ENCODE results near the gene CENPS.

CENPS gene

GRCh38 chr1:10450836-10451235 is 20.6 kb downstream of the CENPS start:
- no CpG with 5 or more reads among the region's 6 CpGs for WGBS (ENCODE audit: extremely low coverage, insufficient coverage, insufficient read length)
- no peak overlapping the region for H4K8ac ChIP-seq (ENCODE audit: low read depth, low read length)
- H2AK5ac ChIP-seq (ENCODE audit: low read length): no peak overlapping the region
- no peak overlapping the region for H3K4ac ChIP-seq (ENCODE audit: low read depth, low read length)
- H3K9me3 ChIP-seq (ENCODE audit: insufficient read depth, low read depth, low read length): peaks cover 3% of the 10 kb centered on the region
- no peaks in the 10 kb centered on the region for H3K79me1 ChIP-seq (ENCODE audit: low read length)
- no peak overlapping the region for H3K4me2 ChIP-seq (ENCODE audit: low read length)
- H2BK12ac ChIP-seq (ENCODE audit: low read length): no peak overlapping the region
- H3K4me3 ChIP-seq (ENCODE audit: low read depth, low read length): no peak overlapping the region
- no peak overlapping the region for H2AFZ ChIP-seq (ENCODE audit: insufficient read depth, low read length, poor library complexity)
- H3K23ac ChIP-seq (ENCODE audit: low read length): no peak overlapping the region
- H3K14ac ChIP-seq (ENCODE audit: low read length): no peak overlapping the region
- H3K36me3 ChIP-seq (ENCODE audit: control insufficient read depth in 1 of 2, insufficient read depth in 2 of 2, low read length in 2 of 2): peaks cover 0 to 2% of the 10 kb centered on the region in 2 experiments
- H3K27ac ChIP-seq (ENCODE audit: low read depth, low read length): no peak overlapping the region
- H3K18ac ChIP-seq (ENCODE audit: low read length): no peak overlapping the region
- no peak overlapping the region for H3K9ac ChIP-seq (ENCODE audit: low read length)
- H3K79me2 ChIP-seq (ENCODE audit: control insufficient read depth, insufficient read depth, low read length, poor library complexity): no peaks in the 10 kb centered on the region
- no peak overlapping the region for H2BK120ac ChIP-seq (ENCODE audit: insufficient read depth, low read length, poor library complexity)
- no peak overlapping the region for H4K12ac ChIP-seq (ENCODE audit: low read depth, low read length)
- DNase-seq: no peak
- no peak overlapping the region for H2BK5ac ChIP-seq (ENCODE audit: low read depth, low read length, poor library complexity)
- H3K27me3 ChIP-seq (ENCODE audit: insufficient read depth, low read length): no peaks in the 10 kb centered on the region
- H4K91ac ChIP-seq (ENCODE audit: low read depth, low read length): no peak overlapping the region
- peaks cover 0 to 2% of the 10 kb centered on the region in 2 experiments for H3K4me1 ChIP-seq (ENCODE audit: control insufficient read depth in 1 of 2, insufficient read depth in 2 of 2, low read length in 2 of 2)

- H3K4me1 ChIP-seq (ENCODE audit: control insufficient read depth in 1 of 2, insufficient read depth in 2 of 2, low read length in 2 of 2): peaks cover 0 to 2% of the 10 kb centered on the region in 2 experiments
- peaks cover 0 to 2% of the 10 kb centered on the region in 2 experiments for H3K36me3 ChIP-seq (ENCODE audit: control insufficient read depth in 1 of 2, insufficient read depth in 2 of 2, low read length in 2 of 2)
- no peak overlapping the region for H2BK120ac ChIP-seq (ENCODE audit: insufficient read depth, low read length, poor library complexity)
- H3K79me1 ChIP-seq (ENCODE audit: low read length): no peaks in the 10 kb centered on the region
- no peak overlapping the region for H2AFZ ChIP-seq (ENCODE audit: insufficient read depth, low read length, poor library complexity)
- H3K9me3 ChIP-seq (ENCODE audit: insufficient read depth, low read depth, low read length): peaks cover 3% of the 10 kb centered on the region
- no peak overlapping the region for H4K12ac ChIP-seq (ENCODE audit: low read depth, low read length)
- H3K4me2 ChIP-seq (ENCODE audit: low read length): no peak overlapping the region
- no peak overlapping the region for H3K14ac ChIP-seq (ENCODE audit: low read length)
- H3K18ac ChIP-seq (ENCODE audit: low read length): no peak overlapping the region
- no peak overlapping the region for H4K91ac ChIP-seq (ENCODE audit: low read depth, low read length)
- H3K9ac ChIP-seq (ENCODE audit: low read length): no peak overlapping the region
- no peak for DNase-seq
- H4K8ac ChIP-seq (ENCODE audit: low read depth, low read length): no peak overlapping the region
- no peak overlapping the region for H2AK5ac ChIP-seq (ENCODE audit: low read length)
- no peak overlapping the region for H3K4me3 ChIP-seq (ENCODE audit: low read depth, low read length)
- no peaks in the 10 kb centered on the region for H3K27me3 ChIP-seq (ENCODE audit: insufficient read depth, low read length)
- no peaks in the 10 kb centered on the region for H3K79me2 ChIP-seq (ENCODE audit: control insufficient read depth, insufficient read depth, low read length, poor library complexity)
- no peak overlapping the region for H3K27ac ChIP-seq (ENCODE audit: low read depth, low read length)
- WGBS (ENCODE audit: extremely low coverage, insufficient coverage, insufficient read length): no CpG with 5 or more reads among the region's 10 CpGs
- H2BK5ac ChIP-seq (ENCODE audit: low read depth, low read length, poor library complexity): no peak overlapping the region
- H3K4ac ChIP-seq (ENCODE audit: low read depth, low read length): no peak overlapping the region
- no peak overlapping the region for H2BK12ac ChIP-seq (ENCODE audit: low read length)
- no peak overlapping the region for H3K23ac ChIP-seq (ENCODE audit: low read length)
Measured at GRCh38 chr1:10451287-10451686, 21.1 kb downstream of the CENPS start.

- no peak for DNase-seq
- Histone ChIP-seq H3K36me3 (ENCODE audit: control insufficient read depth in 1 of 2, insufficient read depth in 2 of 2, low read length in 2 of 2) (peaks cover 6 to 9% of the 10 kb centered on the region in 2 experiments), H3K79me1 (ENCODE audit: low read length) (no peaks in the 10 kb centered on the region), H2BK120ac (ENCODE audit: insufficient read depth, low read length, poor library complexity) (no peak overlapping the region), H4K8ac (ENCODE audit: low read depth, low read length) (no peak overlapping the region), H2AK5ac (ENCODE audit: low read length) (no peak overlapping the region), H3K4ac (ENCODE audit: low read depth, low read length) (no peak overlapping the region), H3K27ac (ENCODE audit: low read depth, low read length) (no peak overlapping the region), H2BK5ac (ENCODE audit: low read depth, low read length, poor library complexity) (no peak overlapping the region), H3K23ac (ENCODE audit: low read length) (no peak overlapping the region), H3K4me3 (ENCODE audit: low read depth, low read length) (no peak overlapping the region), H4K91ac (ENCODE audit: low read depth, low read length) (no peak overlapping the region), H3K9me3 (ENCODE audit: insufficient read depth, low read depth, low read length) (no peaks in the 10 kb centered on the region), H3K18ac (ENCODE audit: low read length) (no peak overlapping the region), H3K4me1 (ENCODE audit: control insufficient read depth in 1 of 2, insufficient read depth in 2 of 2, low read length in 2 of 2) (peaks cover 0 to 2% of the 10 kb centered on the region in 2 experiments), H3K79me2 (ENCODE audit: control insufficient read depth, insufficient read depth, low read length, poor library complexity) (no peaks in the 10 kb centered on the region), H3K14ac (ENCODE audit: low read length) (no peak overlapping the region), H3K4me2 (ENCODE audit: low read length) (no peak overlapping the region), H2AFZ (ENCODE audit: insufficient read depth, low read length, poor library complexity) (no peak overlapping the region), H3K27me3 (ENCODE audit: insufficient read depth, low read length) (no peaks in the 10 kb centered on the region), H4K12ac (ENCODE audit: low read depth, low read length) (no peak overlapping the region), H2BK12ac (ENCODE audit: low read length) (no peak overlapping the region), H3K9ac (ENCODE audit: low read length) (no peak overlapping the region)
- no CpG with 5 or more reads among the region's 5 CpGs for WGBS (ENCODE audit: extremely low coverage, insufficient coverage, insufficient read length)
Measured at GRCh38 chr1:10456048-10456447, 25.8 kb downstream of the CENPS start.

- DNase-seq: no peak
- no peak overlapping the region for H2AK5ac ChIP-seq (ENCODE audit: low read length)
Measured at GRCh38 chr1:10456661-10457060, 26.4 kb downstream of the CENPS start.

More at GRCh38 chr1:10456661-10457060, 26.4 kb downstream of the CENPS start:
- Histone ChIP-seq H3K27me3 (ENCODE audit: insufficient read depth, low read length) (no peaks in the 10 kb centered on the region), H3K4me1 (ENCODE audit: control insufficient read depth in 1 of 2, insufficient read depth in 2 of 2, low read length in 2 of 2) (no peaks in the 10 kb centered on the region), H3K79me2 (ENCODE audit: control insufficient read depth, insufficient read depth, low read length, poor library complexity) (no peaks in the 10 kb centered on the region), H4K91ac (ENCODE audit: low read depth, low read length) (no peak overlapping the region), H4K12ac (ENCODE audit: low read depth, low read length) (no peak overlapping the region), H3K4me2 (ENCODE audit: low read length) (no peak overlapping the region), H2AFZ (ENCODE audit: insufficient read depth, low read length, poor library complexity) (no peak overlapping the region), H3K36me3 (ENCODE audit: control insufficient read depth in 1 of 2, insufficient read depth in 2 of 2, low read length in 2 of 2) (peaks cover 12 to 15% of the 10 kb centered on the region in 2 experiments), H3K9me3 (ENCODE audit: insufficient read depth, low read depth, low read length) (no peaks in the 10 kb centered on the region), H3K27ac (ENCODE audit: low read depth, low read length) (no peak overlapping the region), H3K79me1 (ENCODE audit: low read length) (no peaks in the 10 kb centered on the region), H2BK5ac (ENCODE audit: low read depth, low read length, poor library complexity) (no peak overlapping the region), H3K4me3 (ENCODE audit: low read depth, low read length) (no peak overlapping the region), H4K8ac (ENCODE audit: low read depth, low read length) (no peak overlapping the region), H2BK120ac (ENCODE audit: insufficient read depth, low read length, poor library complexity) (no peak overlapping the region), H3K23ac (ENCODE audit: low read length) (no peak overlapping the region), H3K4ac (ENCODE audit: low read depth, low read length) (no peak overlapping the region), H3K18ac (ENCODE audit: low read length) (no peak overlapping the region), H3K14ac (ENCODE audit: low read length) (no peak overlapping the region), H2BK12ac (ENCODE audit: low read length) (no peak overlapping the region), H3K9ac (ENCODE audit: low read length) (no peak overlapping the region)
- no CpG with 5 or more reads among the region's 7 CpGs for WGBS (ENCODE audit: extremely low coverage, insufficient coverage, insufficient read length)
